HG03575 (cell line): ENCODE measurements around the gene KCTD21.

Experiments
- ATAC-seq: cut with Tn5 transposase; IDR thresholded peaks from one replicate; pipeline ENCODE4 v1.9.1; 2021; ENCODE audit not compliant: unreplicated experiment, insufficient number of reproducible peaks, low FRiP score; ENCODE audit errors: extremely low read depth

KCTD21 gene

DNA sequence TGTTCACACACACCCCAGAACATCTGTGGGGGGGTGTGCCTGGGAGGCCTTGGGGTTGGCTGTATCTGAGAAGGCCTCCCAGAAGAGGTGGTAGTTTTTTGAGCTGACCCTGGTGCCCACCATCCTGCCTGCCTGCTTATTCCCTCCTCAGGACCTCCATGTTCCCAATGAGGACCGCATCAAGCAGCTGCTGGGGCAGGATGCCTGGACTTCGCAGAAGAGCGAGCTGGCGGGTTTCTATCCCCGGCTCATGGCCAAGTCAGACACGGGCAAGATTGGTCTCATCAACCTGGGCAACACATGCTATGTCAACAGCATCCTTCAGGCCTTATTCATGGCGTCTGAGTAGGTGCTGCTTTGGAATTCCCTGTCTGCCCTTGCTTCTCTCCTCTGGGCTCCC, 17.3 kb upstream of the KCTD21 start:
- ATAC-seq: no peak

DNA sequence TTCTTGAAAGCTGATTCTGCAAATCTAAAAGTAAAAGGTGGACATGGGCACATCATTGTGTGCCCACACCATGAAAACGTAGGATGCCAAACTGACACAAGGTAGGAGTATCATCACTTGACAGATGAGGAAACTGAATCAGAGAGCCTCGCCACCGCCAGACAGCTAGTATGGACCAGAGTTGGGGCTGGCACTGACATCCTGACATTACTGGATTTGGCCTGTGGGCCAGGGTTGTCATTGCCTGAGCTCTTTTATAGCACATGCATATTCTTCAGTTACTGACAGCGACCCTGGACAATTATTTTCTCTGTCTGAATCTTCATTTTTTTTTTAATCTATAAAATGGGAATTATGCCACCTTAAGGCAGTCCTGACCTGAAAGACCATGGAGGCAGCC, 16.8 kb upstream of the KCTD21 start:
- no peak for ATAC-seq

DNA sequence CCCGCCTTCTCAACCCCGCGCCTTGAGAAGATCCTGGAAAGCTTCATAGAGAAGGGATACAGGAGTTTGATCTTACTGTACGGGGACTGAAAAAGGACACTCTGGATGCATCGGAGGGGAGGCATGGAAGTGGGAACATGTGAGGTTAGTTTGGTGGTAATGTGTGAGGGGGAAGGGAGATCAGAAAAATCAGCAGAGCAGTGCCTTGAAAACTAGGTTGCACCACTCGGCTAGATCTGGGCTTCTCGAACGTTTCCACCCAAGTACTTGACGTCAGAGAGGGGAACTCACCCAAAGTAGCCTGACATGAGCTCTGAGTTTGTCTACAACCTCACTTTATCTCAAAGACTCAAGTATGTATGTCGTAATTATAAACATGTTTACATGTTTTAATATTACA, 14.8 kb upstream of the KCTD21 start:
- no peak for ATAC-seq

DNA sequence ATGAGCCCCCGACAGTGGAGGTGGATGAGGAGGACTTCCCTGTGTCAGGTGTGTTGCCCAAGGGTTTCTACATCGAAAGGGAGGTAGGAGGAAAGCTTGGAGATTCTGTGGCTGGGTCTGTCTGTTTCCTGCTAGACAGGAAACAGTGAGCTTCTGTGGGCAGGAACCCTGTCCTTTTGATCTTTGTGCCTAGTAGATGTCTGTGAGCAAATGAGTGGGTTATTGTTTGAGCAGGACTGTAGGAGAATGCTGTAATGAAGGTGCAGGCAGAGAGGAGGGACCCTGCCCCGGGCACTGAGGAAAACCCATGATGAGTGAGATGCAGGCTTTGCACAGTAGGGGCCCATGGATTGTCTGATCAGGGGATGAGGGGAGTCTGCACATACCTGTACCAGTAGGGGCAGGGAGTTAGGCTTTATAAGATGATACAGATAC, 14.3 kb upstream of the KCTD21 start:
- ATAC-seq: no peak

DNA sequence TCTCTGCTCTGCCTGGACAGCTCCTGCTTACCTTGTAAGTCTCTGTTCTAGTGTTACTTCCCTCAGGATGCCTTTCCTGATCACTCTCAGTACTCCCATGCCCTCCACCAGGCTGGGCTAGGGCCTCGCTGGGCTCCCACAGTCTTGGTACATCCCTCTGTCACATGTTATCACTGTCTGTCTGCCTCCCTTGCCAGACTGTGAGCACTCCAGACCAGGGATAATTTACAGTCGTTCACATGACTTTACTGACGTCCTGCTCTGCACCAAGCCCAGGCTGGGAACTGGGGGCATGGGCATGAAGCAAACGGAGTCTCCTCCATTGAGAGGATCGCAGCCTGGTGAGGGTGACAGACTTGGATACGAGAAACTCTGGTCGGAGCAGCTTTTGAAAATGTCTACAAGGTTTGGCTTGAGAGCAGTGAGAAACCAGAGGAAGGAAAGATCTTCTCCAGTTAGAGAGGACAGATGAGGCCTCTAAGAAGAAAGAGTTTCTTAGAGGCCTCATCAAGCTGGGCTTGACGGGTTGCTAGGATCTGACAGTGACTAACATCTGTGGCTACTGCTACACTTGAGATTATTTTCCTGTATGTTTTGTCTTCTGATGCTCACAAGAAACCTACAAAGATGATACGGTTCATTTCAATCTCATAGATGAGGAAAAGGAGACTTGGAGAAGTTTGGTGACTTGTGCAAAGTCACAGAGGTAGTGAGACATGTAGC, 12.8 kb upstream of the KCTD21 start:
- ATAC-seq: no peak

DNA sequence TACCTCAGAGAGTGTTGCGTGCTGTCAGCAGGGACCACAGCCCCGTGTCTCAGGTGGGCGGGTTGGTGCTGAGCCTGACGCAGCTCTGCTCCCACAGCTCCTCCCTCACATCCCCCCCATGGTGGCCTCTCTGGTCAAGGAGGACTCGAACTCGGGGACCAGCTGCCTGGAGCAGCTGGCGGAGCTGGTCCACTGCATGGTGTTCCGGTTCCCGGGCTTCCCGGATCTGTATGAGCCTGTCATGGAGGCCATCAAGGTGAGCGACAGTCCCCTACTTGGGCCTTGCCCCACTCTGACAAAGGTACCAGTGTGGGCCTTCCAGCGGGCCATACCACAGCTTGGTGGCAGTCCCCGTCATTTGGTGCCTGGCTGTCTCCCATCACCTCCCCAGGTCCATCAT, 12.1 kb upstream of the KCTD21 start:
- no peak for ATAC-seq

DNA sequence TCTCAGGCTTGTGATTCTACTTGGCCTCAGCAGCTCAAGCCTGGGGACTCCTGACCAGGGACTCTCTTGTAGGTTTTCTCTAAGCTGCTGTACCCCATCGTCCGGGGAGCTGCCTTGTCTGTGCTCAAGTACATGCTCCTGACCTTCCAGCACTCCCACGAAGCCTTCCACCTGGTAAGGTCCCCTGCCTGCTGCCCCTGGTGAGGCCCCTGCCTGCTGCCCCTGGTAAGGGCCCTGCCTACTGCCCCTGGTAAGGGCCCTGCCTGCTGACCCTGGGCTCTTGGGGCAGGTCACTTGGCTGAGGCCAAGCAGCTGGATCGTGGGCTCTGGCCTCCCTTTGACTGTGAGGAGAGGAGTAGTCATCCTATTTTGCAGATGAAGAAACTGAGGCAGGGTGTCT, 11.6 kb upstream of the KCTD21 start:
- no peak for ATAC-seq

DNA sequence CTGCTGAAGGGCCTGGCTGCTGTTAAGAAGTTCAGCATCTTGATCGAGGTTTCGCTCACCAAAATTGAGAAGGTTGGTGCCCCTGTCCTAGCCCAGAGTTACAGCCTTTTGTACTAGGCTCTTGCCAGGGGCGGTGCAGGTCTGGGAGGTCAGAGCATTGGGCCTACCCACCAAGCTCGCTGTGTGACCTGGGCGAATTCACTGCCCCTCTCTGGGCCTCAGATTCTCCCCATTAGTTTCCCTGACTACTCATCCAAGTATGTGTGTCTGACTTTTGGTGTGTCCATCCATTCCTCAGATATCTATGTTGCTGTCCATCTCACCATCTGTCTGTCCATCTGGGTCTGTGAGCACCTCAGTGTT, 11.2 kb upstream of the KCTD21 start:
- no peak for ATAC-seq

DNA sequence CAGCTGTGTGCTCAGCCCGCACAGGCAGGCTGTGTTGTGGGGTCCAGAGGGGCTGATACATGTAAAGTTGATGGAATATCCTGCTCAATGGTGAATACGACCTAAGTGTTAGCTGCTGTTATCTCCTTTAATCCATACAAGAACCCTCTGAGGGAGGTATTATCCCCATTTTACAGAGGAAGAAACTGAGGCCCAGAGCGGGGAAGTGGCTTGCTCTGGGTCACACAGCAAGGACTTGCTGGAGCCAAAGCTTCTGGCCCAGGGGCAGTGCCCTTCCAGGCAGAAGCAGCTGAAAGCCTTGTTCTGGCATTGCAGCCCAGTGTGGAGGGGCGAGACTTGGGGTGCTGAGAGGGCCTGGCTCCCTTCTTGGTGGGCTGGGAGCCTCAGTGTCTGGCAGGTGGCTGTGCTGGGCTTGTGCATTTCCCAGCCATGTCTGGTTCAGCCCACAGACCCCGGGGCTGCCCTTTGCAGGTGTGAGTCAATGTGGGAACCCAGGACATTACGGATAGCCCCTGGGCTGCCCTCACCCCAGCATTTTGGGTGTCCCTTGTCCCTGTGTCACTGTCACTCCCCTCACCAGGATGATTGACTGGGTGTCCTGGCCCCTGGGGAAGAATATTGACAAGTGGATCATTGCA, 10.7 kb upstream of the KCTD21 start:
- no peak for ATAC-seq

DNA sequence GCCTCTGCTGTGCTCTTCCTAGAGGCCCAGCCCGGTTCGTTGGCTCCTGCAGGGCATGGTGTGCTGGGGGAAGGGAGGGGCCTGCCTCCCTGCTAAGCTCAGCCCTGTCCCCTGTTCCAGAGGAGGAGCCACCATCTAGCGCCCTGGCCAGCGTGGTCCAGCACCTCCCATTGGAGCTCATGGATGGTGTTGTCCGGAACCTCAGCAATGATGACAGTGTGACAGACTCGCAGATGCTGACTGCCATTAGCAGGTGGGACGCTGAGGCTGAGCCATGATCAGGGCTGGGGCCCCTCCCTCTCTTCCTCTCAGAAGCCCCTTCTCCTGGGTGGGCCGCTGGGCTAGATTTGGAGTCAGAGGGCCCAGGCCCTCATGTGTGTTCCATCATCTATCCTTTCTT, 9.4 kb upstream of the KCTD21 start:
- no peak for ATAC-seq

DNA sequence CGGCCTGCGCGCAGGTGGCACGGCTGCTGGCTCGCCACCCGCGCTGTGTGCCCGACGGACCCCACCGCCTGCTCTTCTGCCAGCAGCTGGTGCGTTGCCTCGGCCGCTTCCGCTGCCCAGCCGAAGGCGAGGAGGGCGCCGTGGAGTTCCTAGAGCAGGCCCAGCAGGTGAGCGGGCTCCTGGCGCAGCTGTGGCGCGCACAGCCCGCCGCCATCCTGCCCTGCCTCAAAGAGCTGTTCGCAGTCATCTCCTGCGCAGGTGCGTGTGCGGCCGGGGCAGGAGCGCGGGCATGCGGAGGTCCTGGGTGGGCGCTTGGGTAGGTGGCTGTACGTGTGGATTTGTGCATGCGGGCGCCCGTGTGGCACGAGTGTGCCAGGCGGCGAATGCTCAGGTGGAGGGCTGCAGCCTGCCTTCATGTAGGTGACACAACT, 8.2 kb upstream of the KCTD21 start:
- no peak for ATAC-seq

DNA sequence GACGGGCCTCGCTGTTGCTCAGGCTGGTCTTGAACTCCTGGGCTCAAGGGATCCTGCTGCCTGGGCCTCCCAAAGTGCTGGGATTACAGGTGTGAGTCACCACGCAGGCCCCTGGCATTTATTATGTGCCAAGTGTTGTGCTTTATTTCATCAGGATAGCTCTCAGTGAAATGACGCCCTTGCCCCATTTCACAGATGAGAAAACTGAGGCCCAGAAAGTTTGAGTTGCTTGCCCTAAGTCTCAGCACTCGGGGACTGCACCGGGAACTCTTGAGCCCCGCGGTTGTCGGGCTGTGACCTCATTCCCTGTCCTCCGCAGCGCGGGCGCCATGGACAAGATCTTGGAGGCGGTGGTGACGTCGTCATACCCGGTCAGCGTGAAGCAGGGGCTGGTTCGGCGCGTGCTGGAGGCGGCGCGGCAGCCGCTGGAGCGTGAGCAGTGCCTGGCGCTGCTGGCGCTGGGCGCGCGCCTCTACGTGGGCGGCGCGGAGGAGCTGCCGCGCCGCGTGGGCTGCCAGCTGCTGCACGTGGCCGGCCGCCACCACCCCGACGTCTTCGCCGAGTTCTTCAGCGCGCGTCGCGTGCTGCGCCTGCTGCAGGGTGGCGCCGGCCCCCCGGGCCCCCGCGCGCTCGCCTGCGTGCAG, 7.6 kb upstream of the KCTD21 start:
- ATAC-seq: no peak

DNA sequence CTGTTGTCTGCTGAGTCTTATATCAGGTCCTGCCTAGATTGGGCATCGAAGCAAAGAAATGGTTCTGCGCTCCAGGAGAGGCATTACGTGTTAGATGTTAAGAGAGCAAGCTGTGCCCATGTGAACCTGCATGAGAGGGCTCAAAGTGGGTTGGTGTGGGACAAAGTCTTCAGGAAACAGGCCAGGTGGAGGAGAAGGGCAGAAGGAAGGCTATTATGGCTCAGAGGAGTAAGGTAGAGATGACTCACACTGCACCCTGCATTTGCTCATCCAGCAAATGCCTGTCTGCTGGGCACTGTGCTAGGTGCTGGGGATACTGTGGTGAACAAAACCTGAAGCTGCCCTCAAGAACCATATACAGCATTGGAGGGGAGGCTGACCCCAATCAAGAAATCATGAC, 6.1 kb upstream of the KCTD21 start:
- ATAC-seq: no peak

DNA sequence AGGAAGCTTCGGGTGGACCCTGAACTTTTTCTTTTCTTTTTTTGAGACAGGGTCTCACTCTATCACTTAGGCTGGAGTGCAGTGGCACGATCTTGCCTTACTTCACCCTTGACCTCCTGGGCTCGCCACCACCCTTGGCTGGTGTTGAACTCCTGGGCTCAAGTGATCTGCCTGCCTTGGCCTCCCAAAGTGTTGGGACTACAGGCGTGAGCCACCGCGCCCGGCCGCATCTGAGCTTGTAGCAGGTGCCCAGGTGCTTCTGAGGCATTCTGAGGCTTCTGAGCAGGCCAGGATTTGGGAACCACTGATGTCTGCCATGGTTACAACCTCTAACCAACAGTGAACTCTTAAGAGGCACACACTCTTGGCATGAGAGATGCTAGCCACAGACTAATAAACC, 5.4 kb upstream of the KCTD21 start:
- no peak for ATAC-seq

DNA sequence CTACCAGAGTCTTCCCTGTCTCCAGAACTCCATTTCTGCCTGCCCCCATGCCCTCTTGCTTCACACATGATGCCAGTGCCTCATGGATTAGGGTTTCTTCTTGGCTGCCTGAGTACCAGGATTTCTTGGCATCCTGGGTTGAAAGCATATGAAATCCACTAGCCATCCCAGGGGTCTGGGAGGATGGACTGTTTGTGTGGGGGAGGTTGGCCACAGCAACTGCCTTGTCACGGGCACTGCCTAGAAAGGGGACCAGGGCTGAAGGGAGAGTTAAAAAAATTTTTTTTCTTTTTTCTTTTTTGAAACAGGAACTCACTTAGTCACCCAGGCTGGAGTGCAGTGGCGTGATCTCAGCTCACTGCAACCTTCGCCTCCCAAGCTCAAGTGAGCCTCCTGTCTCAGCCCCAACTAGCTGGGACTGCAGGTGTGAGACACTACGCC, 4.5 kb upstream of the KCTD21 start:
- ATAC-seq: no peak

DNA sequence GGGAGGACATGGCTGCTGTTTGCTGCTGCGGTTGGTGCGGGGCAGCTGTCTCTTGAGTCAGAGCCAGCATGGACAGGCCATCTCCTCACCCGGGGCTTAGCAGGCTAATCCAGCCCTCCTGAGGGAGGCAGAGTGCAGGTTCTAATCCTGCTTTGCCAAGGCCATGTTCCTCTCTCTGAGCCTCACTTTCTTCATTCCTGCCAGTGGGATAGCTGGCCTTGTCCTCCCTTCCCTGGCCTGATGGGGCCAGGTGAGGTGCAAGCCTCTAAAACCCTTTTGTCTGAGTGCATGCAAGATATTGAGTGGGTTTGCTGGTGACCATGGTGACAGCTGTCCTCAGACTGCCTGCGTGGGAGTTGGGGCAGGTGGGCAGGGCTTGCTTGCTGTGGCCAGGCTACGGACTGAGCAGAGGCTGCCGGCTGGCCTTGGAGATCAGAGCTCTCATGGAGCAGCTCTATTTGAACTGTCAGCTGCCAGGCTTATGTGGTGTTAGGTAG, 3.8 kb upstream of the KCTD21 start:
- ATAC-seq: no peak

DNA sequence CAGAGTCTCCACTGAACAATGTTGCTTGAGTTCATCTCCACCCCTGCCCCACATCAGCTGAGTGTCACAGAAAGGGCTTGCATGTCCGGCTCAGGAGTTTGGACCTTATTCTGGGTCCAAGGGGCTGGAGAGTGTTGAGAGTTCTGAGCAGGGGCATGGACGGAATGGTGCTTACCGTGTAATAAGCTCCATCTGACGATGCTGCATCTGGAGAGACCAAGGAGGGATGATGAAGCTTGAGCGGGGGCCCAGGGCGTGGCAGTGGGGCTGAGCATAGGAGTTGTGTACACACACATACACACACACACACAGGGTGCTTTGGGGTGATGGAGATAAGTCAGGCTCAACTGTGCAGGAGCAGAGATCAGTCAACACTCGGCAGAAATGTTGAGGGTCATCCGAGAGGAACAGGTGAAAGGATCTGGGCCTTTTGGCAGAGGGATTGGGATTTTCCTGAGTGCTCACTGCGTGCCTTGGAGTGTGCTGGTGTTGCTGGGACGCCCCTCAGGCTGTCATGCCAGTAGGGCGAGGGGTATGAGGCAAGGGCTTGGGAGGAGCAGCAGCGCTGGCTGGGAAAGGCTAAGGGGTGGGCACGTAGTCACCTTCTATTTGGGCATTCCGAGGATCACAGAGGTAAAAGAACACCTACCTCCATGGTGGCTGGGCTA, 2.6 kb upstream of the KCTD21 start:
- ATAC-seq: no peak

DNA sequence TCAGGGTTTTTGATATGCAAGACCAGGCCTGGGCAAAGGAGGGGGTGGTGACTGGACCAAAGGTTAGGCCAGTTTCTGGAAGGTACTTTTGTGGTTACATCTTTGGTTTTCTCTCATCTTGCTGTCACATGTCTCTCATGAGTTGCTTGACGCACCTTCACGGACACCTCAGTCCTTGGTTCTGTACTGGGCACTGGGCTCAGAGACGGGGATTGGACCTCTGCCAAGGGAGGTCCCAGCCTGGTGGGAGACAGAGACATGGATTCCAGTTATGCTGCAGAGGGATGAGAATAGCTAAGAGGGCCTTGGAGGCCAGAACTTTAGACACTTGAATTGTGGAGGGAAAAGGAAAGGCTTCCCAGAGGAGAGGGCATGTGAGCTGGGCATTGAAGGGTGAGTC, 1.9 kb upstream of the KCTD21 start:
- no peak for ATAC-seq

DNA sequence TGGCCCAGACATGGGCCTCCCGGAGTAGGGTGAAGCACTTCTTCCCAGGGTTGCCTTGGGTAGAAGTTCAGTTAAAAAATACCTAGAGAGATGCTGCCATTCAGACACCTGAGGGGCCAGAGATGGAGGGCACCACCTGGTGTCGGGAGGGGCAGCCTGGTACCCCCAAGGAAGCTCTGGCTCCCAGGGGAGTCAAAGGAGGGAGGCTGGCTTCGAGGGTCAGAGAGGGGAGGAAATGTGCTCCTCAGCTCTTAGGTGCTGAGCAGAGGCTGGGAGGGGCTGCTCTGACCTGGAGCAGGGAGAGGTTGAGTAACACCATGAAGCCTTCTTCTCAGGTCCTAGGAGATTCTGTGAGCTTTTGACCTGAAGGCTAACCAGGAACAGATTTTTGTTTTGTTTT, 1.4 kb upstream of the KCTD21 start:
- no peak for ATAC-seq
